HFF-Myc (cell line): ENCODE measurements around the gene GSTP1.

ENCODE experiments used
- DNase-seq: peaks from one replicate; pipeline ENCODE4 v3.0.0-alpha.2; 2011; ENCODE audit warnings: low read depth; ENCODE audit errors: extremely low read depth
- H3K4me3 ChIP-seq: replicated peaks from 2 replicates; pipeline ENCODE4 v1.5.1; 2011; ENCODE audit warnings: low read depth, mild to moderate bottlenecking, control low read depth, low read length
- CTCF ChIP-seq: IDR thresholded peaks from 2 replicates; pipeline ENCODE4 v1.5.1; 2012; ENCODE audit warnings: mild to moderate bottlenecking, low read depth, low read length, control low read depth; ENCODE audit errors: missing control alignments

GSTP1 gene

GRCh38 chr11:67564230-67564629 lies 19.4 kb upstream of the GSTP1 start:
- DNase-seq, result no peak
- TF ChIP-seq CTCF, result no peak
- H3K4me3 ChIP-seq, result no peak overlapping the region

- TF ChIP-seq CTCF, result no peak
- no peak for DNase-seq
- no peak overlapping the region for H3K4me3 ChIP-seq
Observed at GRCh38 chr11:67571443-67571842, 12.2 kb upstream of the GSTP1 start.

- TF ChIP-seq CTCF, result no peak
- DNase-seq, result no peak
- no peak overlapping the region for H3K4me3 ChIP-seq
Observed at GRCh38 chr11:67572305-67572704, 11.3 kb upstream of the GSTP1 start.

DNA sequence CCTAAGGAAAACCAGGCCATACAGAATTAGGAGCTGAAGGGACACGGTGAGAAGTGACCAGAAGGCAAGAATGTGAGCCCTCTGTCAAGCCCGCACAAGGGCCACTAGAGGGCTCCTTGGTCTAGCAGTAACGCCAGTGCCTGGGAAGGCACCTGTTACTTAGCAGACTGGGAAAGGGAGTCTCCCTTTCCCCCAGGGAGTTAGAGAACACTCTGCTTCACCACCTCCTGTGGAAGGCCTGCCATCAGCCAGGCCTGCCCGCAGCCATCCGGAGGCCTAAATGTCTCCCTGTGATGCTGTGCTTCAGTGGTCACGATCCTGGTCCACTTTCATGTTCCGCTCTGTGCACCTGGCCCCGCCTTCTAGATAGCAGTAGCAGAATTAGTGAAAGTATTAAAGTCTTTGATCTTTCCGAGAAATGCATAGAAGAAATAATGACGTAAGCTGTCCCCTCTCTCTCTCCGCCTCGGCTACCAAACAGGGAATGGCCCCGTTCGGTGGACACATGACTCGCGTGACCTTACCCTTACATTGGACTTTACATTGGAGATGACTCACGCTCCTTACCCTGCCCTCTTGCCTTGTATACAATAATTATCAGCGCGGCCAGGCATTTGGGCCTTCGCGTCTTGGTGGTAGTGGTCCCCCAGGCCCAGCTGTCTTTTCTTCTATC lies 10.7 kb upstream of the GSTP1 start:
- peak; percentile 79 for TF ChIP-seq CTCF
- DNase-seq, result no peak

GRCh38 chr11:67574938-67575337 lies 8.7 kb upstream of the GSTP1 start:
- no peak for TF ChIP-seq CTCF
- H3K4me3 ChIP-seq, result no peak overlapping the region
- no peak for DNase-seq

More for the DNA sequence above, 10.7 kb upstream of the GSTP1 start:
- no peak overlapping the region for H3K4me3 ChIP-seq

DNA sequence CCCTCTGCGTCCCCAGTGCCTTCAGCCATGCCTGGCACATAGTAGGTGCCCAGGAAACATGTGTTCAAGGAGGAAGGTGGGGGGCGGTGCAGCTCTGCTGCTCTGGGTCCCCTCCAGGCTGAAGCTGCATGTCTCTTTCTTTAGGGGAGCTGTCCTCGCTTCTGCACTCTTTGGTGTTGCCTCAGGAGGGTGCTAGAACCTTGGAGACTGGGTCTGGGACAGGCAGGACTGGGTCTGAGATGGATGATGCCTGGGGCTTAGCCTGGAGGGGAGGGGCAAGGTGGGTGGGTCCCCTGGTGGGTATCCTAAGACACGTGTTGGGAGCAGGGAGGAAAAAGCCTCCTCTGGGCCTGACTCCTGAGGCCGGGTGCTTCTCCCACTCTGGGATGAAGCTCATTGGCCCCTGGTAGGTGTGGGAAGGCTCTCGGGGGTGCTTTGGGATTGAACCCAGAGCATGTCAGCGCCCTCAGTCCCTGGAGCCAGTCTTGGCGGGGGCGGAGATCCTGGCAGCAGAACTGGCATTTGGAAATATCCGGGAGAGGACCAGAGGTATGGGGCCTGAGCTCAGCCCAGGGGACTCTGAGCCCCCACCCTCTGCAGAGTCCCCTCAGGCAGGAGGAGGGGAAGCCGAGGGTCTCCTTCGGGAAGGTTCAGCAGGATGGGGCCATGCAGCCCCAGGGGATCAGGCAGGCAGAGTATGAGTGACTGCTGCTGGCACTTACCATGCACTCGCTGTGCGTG lies 6.7 kb upstream of the GSTP1 start:
- DNase-seq, result no peak
- no peak for TF ChIP-seq CTCF
- no peak overlapping the region for H3K4me3 ChIP-seq
